Keratinocyte (primary cell): ENCODE measurements around the gene KRTAP5-7. TPM values are rescaled to one million over a fixed set of nuclear protein-coding genes. Genes with fewer than 3 reads are reported as not detected.
"Not testable (repeated sequence)": the region's sequence is repeated elsewhere in the genome, so short reads cannot be mapped to it uniquely, and the experiment has no call there.

Source experiments
- DNase-seq: peaks from one replicate; pipeline ENCODE4 v3.0.0-alpha.2; 2011; ENCODE audit warnings: low read depth, missing footprints, low spot score
- FAIRE-seq: peaks from 2 replicates; lab custom pipeline; 2011; peaks lifted over from hg19 to GRCh38; lab: Jason Lieb, UNC
- H2AFZ ChIP-seq: 2 replicates; pipeline ENCODE4 v1.6.0; 2012; ENCODE audit warnings: low read length, control low read depth, inconsistent platforms; ENCODE audit not compliant: control insufficient read depth
- H3K27ac ChIP-seq: 2 replicates; pipeline ENCODE4 v1.5.1; 2011; ENCODE audit warnings: low read length; ENCODE audit not compliant: control insufficient read depth, insufficient read depth
- H3K27me3 ChIP-seq: 3 replicates; pipeline ENCODE4 v1.6.0; 2011; ENCODE audit warnings: low read length; ENCODE audit not compliant: control insufficient read depth, insufficient read depth; ENCODE audit errors: extremely low read depth
- H3K36me3 ChIP-seq, 2 experiments: 2 replicates in 1 of 2; 3 replicates in 1 of 2; pipeline ENCODE4 v1.5.1; 2011; ENCODE audit warnings: low read length in 2 of 2, mild to moderate bottlenecking in 1 of 2; ENCODE audit not compliant: control insufficient read depth in 2 of 2, insufficient read depth in 2 of 2; ENCODE audit errors: extremely low read depth in 1 of 2
- H3K4me1 ChIP-seq: 3 replicates; pipeline ENCODE4 v1.5.1; 2011; ENCODE audit warnings: low read length; ENCODE audit not compliant: control insufficient read depth, insufficient read depth; ENCODE audit errors: extremely low read depth
- H3K4me2 ChIP-seq: 3 replicates; pipeline ENCODE4 v1.6.0; 2011; ENCODE audit warnings: low read depth, low read length; ENCODE audit not compliant: control insufficient read depth, insufficient read depth; ENCODE audit errors: extremely low read depth
- H3K4me3 ChIP-seq, 3 experiments: fragments of 200-600 bp in 1 of 3; sonication (generic) in 1 of 3; 2 replicates in 2 of 3; 3 replicates in 1 of 3; pipeline ENCODE4 v1.5.1; 2011 to 2016; ENCODE audit warnings: low read length in 3 of 3, mild to moderate bottlenecking in 3 of 3, control low read depth in 2 of 3, inconsistent platforms in 1 of 3, low read depth in 1 of 3, mixed read lengths in 1 of 3, mixed run types in 1 of 3, moderate library complexity in 1 of 3; ENCODE audit not compliant: control insufficient read depth in 2 of 3, insufficient read depth in 2 of 3; ENCODE audit errors: extremely low read depth in 1 of 3
- H3K79me2 ChIP-seq: 2 replicates; pipeline ENCODE4 v1.6.0; 2012; ENCODE audit warnings: low read length; ENCODE audit not compliant: control insufficient read depth, insufficient read depth
- H3K9ac ChIP-seq: 3 replicates; pipeline ENCODE4 v1.6.0; 2011; ENCODE audit warnings: low read length; ENCODE audit not compliant: control insufficient read depth, insufficient read depth; ENCODE audit errors: extremely low read depth
- H3K9me1 ChIP-seq: 3 replicates; pipeline ENCODE4 v1.6.0; 2011; ENCODE audit warnings: low read length; ENCODE audit not compliant: control insufficient read depth, insufficient read depth; ENCODE audit errors: extremely low read depth
- H3K9me3 ChIP-seq: 2 replicates; pipeline ENCODE4 v1.5.1; 2012; ENCODE audit warnings: low read depth, low read length; ENCODE audit not compliant: control insufficient read depth
- H4K20me1 ChIP-seq: 3 replicates; pipeline ENCODE4 v1.6.0; 2011; ENCODE audit warnings: low read length; ENCODE audit not compliant: control insufficient read depth, insufficient read depth; ENCODE audit errors: extremely low read depth
- EZH2 ChIP-seq: IDR thresholded peaks from one replicate; pipeline ENCODE4 v1.6.1; 2012; ENCODE audit warnings: inconsistent platforms, mild to moderate bottlenecking, low read length, moderate library complexity
- dilution Hi-C: fragments of 300-500 bp; cut with MboI; formaldehyde crosslinking; loops from one replicate; pipeline ENCODE4 v1.7.0; 2020; ENCODE audit warnings: low sequenced_read_pairs; ENCODE audit not compliant: extremely low pct_ligation_motif_present
- polyA plus RNA-seq, 5 experiments: library from polyadenylated mRNA; depleted of rRNA in 3 of 5; stranded (reverse) in 3 of 5; stranded (forward) in 1 of 5; unstranded in 1 of 5; fragments of >200 nt; gene quantifications; 1 replicate in 1 of 5; 2 replicates in 3 of 5; 3 replicates in 1 of 5; pipeline versions ENCODE4 v1.2.1 to v1.2.3, GENCODE V29; 2011 to 2012; ENCODE audit warnings: missing spikeins in 2 of 5, low read depth in 1 of 5, low replicate concordance in 1 of 5
- TF ChIP-seq, protein P1 (sequence below), 3 experiments: IDR thresholded peaks in 1 of 3; conservative IDR thresholded peaks in 1 of 3; optimal IDR thresholded peaks in 1 of 3; 2 replicates in 2 of 3; 3 replicates in 1 of 3; pipeline versions ENCODE3 to v1.5.1; 2011; ENCODE audit warnings: low read length in 3 of 3, mild to moderate bottlenecking in 3 of 3, moderate library complexity in 2 of 3, control low read depth in 1 of 3, inconsistent platforms in 1 of 3; ENCODE audit not compliant: insufficient read depth in 2 of 3; ENCODE audit errors: extremely low read depth in 1 of 3

Gene KRTAP5-7
- polyA plus RNA-seq, 1 donor (not counting 4 experiments of a cell fraction or from before 2014, with no cell fraction given): not detected

DNA sequence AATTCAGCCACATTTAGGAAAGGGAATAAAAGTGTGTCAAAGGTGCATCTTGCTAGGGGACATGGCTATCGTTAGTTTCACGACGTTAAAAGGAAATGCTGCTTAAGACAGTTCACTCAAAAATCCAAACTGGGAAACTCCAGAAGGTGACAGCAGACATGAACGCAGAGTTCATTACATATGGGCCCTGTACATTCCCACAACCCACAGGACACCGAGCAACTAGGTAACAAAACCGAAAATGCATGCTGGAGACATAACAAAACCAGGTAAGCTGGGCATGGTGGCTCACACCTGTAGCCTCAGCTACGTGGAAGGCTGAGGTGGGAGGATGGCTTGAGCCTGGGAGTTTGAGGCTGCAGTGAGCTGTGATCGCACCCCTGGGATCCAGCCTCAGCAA, 40.6 kb downstream of the KRTAP5-7 start:
- H4K20me1 ChIP-seq, H3K36me3 ChIP-seq, H3K9me1 ChIP-seq, dilution Hi-C loops, H3K9me3 ChIP-seq, H3K4me1 ChIP-seq, H3K4me2 ChIP-seq, H3K9ac ChIP-seq, FAIRE-seq, H3K79me2 ChIP-seq, H3K4me3 ChIP-seq, H3K27me3 ChIP-seq, H2AFZ ChIP-seq, H3K27ac ChIP-seq, DNase-seq: not testable (repeated sequence)

DNA sequence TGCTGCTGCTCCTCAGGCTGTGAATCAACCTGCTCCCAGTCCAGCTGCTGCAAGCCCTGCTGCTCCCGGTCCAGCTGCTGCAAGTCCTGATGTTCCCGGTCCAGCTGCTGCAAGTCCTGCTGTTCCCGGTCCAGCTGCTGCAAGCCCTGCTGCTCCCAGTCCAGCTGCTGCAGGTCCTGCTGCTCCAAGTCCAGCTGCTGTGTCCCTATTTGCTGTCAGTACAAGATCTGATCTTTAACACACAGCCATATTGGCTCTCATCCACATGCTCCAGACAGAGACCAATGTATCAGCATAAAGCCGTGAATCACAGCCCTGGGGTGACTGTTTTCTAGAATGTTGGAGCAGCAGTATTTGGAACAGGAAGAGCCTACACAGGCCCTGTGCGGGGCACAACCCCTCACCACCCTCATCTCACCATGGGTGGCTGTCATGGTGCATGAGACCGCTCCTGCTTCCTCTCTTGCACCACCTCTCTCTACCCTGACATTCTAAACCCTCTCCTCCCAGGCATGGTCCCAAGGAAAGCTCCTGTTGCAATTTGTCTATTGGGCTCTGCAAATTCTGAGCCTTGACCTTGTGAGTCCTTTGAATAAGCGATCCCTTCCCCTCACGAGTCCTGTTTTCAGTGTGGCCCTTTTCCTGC, 41.8 kb downstream of the KRTAP5-7 start:
- Histone ChIP-seq H3K79me2 (no peaks in the 10 kb centered on the region), H3K4me3 (no peak overlapping the region), H3K9ac (no peak overlapping the region), H3K27ac (no peak overlapping the region), H4K20me1 (no peaks in the 10 kb centered on the region), H3K4me2 (no peak overlapping the region), H3K36me3 (no peaks in the 10 kb centered on the region), H3K9me1 (no peaks in the 10 kb centered on the region), H3K9me3 (no peaks in the 10 kb centered on the region), H3K27me3 (no peaks in the 10 kb centered on the region), H2AFZ (no peak overlapping the region), H3K4me1 (no peaks in the 10 kb centered on the region)
- dilution Hi-C loops: no loop called here
- peak; percentile 20 for FAIRE-seq
- no peak for DNase-seq
- TF ChIP-seq, protein P1, sequence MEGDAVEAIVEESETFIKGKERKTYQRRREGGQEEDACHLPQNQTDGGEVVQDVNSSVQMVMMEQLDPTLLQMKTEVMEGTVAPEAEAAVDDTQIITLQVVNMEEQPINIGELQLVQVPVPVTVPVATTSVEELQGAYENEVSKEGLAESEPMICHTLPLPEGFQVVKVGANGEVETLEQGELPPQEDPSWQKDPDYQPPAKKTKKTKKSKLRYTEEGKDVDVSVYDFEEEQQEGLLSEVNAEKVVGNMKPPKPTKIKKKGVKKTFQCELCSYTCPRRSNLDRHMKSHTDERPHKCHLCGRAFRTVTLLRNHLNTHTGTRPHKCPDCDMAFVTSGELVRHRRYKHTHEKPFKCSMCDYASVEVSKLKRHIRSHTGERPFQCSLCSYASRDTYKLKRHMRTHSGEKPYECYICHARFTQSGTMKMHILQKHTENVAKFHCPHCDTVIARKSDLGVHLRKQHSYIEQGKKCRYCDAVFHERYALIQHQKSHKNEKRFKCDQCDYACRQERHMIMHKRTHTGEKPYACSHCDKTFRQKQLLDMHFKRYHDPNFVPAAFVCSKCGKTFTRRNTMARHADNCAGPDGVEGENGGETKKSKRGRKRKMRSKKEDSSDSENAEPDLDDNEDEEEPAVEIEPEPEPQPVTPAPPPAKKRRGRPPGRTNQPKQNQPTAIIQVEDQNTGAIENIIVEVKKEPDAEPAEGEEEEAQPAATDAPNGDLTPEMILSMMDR (optimal IDR thresholded peaks at IDR 0.05 in 1 of 3, IDR thresholded peaks at IDR 0.05 in 1 of 3, conservative IDR thresholded peaks at IDR 0.05 in 1 of 3; ENCODE audit: extremely low read depth in 1 of 3, insufficient read depth in 2 of 3, low read length in 3 of 3): no peak
- no peak for TF ChIP-seq EZH2

DNA sequence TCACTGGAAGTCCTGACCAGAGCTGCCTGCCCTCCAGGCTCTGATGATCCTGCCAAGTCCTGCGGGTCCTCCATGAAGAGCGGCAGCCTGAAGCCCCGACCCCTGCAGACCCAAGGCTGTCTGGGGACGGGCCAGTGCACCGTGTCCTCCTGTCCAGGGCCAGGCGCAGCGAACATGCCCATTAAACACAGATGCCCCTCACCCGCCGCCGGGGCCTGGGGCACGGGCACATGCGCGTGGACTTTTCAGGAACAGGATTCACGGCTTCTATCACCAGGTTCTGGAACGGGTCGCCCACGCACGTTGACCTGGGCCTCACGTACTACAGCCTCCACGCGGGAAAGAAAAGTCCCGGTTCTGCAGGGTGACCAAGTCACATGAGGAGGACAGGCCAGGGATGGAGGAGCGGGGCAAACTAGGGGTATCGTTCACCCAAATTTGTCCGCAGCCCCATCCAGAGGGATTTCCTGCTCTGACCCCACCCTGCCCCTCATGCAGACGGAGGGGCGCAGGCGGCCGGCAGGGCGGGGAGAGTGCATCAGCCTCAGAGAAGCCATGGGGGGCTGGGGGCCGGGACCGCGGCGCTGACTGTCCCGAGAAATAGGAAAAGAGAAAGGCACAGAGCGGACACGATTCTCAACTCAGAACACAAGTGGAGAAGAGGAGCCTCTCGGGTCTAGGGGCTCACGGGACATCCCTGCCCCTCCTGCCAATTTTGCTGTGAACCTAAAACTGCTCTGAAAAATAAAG, 44.2 kb downstream of the KRTAP5-7 start:
- H3K36me3 ChIP-seq, H2AFZ ChIP-seq, FAIRE-seq, H3K9ac ChIP-seq, H3K4me2 ChIP-seq, H3K4me3 ChIP-seq, H3K9me3 ChIP-seq, H3K4me1 ChIP-seq, DNase-seq, H3K79me2 ChIP-seq, H4K20me1 ChIP-seq, dilution Hi-C loops, H3K9me1 ChIP-seq, H3K27me3 ChIP-seq, H3K27ac ChIP-seq: not testable (repeated sequence)
